ENCODE results near the gene ANKRA2.

- TF ChIP-seq CTCF (IDR thresholded peaks at IDR 0.05) (no peak), POLR2A (IDR thresholded peaks at IDR 0.05) (no peak)
These were observed 22.5 kb upstream of the ANKRA2 start for GRCh38 chr5:73587923-73588322.
